Measurements from ENCODE around the gene UST.
"Not testable (repeated sequence)": the region's sequence is repeated elsewhere in the genome, so short reads cannot be mapped to it uniquely, and the experiment has no call there.

- TF ChIP-seq CTCF (IDR thresholded peaks at IDR 0.05; ENCODE audit: insufficient read depth, low read length, poor library complexity, severe bottlenecking); EZH2phosphoT487 (conservative IDR thresholded peaks at IDR 0.05; ENCODE audit: low read length): not testable (repeated sequence)
These were observed 106.3 kb downstream of the UST start for GRCh38 chr6:148853113-148853512.

Measured in SU-DHL-6 (cell line).